ENCODE results near the gene SLFN14. TPM values are rescaled to one million over a fixed set of nuclear protein-coding genes. Genes with fewer than 3 reads are reported as not detected.

SLFN14 gene
- total and polyA plus RNA-seq, 7 donors = 0.01 to 0.12 TPM; not detected in 5

- Histone ChIP-seq H3K4me3 (no peak overlapping the region), H3K36me3 (ENCODE audit: insufficient read depth in 1 of 2, low read depth in 1 of 2) (peaks cover 4 to 96% of the 10 kb centered on the region in 2 donors), H3K4me1 (peaks cover 2% of the 10 kb centered on the region), H3K27ac (no peak overlapping the region), H3K9me3 (no peaks in the 10 kb centered on the region), H3K27me3 (ENCODE audit: insufficient read depth in 3 of 3, low read length in 2 of 3) (no peaks in the 10 kb centered on the region)
- no peak for DNase-seq
- 72 to 75% (median 72%) methylated on average over 7 of the region's 7 CpGs for WGBS, 3 donors
- TF ChIP-seq, protein P1, sequence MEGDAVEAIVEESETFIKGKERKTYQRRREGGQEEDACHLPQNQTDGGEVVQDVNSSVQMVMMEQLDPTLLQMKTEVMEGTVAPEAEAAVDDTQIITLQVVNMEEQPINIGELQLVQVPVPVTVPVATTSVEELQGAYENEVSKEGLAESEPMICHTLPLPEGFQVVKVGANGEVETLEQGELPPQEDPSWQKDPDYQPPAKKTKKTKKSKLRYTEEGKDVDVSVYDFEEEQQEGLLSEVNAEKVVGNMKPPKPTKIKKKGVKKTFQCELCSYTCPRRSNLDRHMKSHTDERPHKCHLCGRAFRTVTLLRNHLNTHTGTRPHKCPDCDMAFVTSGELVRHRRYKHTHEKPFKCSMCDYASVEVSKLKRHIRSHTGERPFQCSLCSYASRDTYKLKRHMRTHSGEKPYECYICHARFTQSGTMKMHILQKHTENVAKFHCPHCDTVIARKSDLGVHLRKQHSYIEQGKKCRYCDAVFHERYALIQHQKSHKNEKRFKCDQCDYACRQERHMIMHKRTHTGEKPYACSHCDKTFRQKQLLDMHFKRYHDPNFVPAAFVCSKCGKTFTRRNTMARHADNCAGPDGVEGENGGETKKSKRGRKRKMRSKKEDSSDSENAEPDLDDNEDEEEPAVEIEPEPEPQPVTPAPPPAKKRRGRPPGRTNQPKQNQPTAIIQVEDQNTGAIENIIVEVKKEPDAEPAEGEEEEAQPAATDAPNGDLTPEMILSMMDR (IDR thresholded peaks at IDR 0.05) = no peak
- ATAC-seq = peak in 3 of 4 donors; percentile 42 to 63 (median 53)
- intact Hi-C loops (cut with DNase I) = no loop called here
Measured at GRCh38 chr17:35603674-35604073, 43.1 kb upstream of the SLFN14 start.

- Histone ChIP-seq H3K27me3 (ENCODE audit: insufficient read depth in 3 of 3, low read length in 2 of 3) (no peaks in the 10 kb centered on the region), H3K27ac (no peak overlapping the region), H3K36me3 (ENCODE audit: insufficient read depth in 1 of 2, low read depth in 1 of 2) (peaks cover 10 to 89% of the 10 kb centered on the region in 2 donors), H3K9me3 (no peaks in the 10 kb centered on the region), H3K4me3 (no peak overlapping the region), H3K4me1 (peaks cover 10% of the 10 kb centered on the region)
- intact Hi-C loops (cut with DNase I) = no loop called here
- DNase-seq (no peak), ATAC-seq (no peak)
- TF ChIP-seq, protein P1 (IDR thresholded peaks at IDR 0.05) = no peak
- WGBS, 3 donors = 62 to 76% (median 73%) methylated on average over 5 of the region's 5 CpGs
Measured at GRCh38 chr17:35597604-35598003, 37.0 kb upstream of the SLFN14 start.

- ATAC-seq = no peak
- intact Hi-C loops (cut with DNase I) = no loop called here
- TF ChIP-seq, protein P1 (IDR thresholded peaks at IDR 0.05) = no peak
- 85 to 90% (median 85%) methylated on average over 51 to 54 of the region's 54 CpGs for WGBS, 3 donors
- Histone ChIP-seq H3K4me1 (peaks cover 10% of the 10 kb centered on the region), H3K27me3 (ENCODE audit: insufficient read depth in 3 of 3, low read length in 2 of 3) (no peaks in the 10 kb centered on the region), H3K9me3 (no peaks in the 10 kb centered on the region), H3K27ac (no peak overlapping the region), H3K36me3 (ENCODE audit: insufficient read depth in 1 of 2, low read depth in 1 of 2) (peaks cover 10 to 80% of the 10 kb centered on the region in 2 donors), H3K4me3 (no peak overlapping the region)
- no peak for DNase-seq
Measured at GRCh38 chr17:35596530-35597233, 36.1 kb upstream of the SLFN14 start.

DNA sequence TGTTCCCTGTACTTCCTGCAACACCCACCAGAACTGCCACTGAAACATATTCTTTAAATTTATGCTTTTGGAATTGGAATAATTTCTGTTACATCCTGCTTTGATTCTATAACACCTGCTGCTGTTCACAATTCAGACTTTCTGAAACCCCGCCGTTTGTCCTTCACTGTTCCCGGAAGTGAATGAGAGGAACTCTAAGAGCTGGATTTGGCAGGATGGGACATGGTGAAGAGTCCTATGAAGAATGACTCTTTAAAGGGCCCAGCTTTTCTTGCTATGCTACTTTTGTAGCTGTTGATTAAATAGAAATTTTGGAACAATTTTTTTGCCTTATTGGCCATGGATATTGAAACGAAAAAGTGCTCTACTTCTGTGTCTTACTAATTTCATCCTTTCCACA is 35.5 kb upstream of the SLFN14 start:
- WGBS, 3 donors = 52 to 65% (median 54%) methylated on average over 4 of the region's 4 CpGs
- DNase-seq (no peak), ATAC-seq (no peak)
- H3K36me3 ChIP-seq (ENCODE audit: insufficient read depth in 1 of 2, low read depth in 1 of 2) = peaks cover 10 to 74% of the 10 kb centered on the region in 2 donors
- H3K27ac ChIP-seq = no peak overlapping the region
- TF ChIP-seq, protein P1 (IDR thresholded peaks at IDR 0.05) = no peak
- H3K9me3 ChIP-seq = no peaks in the 10 kb centered on the region
- no peak overlapping the region for H3K4me3 ChIP-seq
- peaks cover 10% of the 10 kb centered on the region for H3K4me1 ChIP-seq
- intact Hi-C loops (cut with DNase I) = no loop called here
- no peaks in the 10 kb centered on the region for H3K27me3 ChIP-seq (ENCODE audit: insufficient read depth in 3 of 3, low read length in 2 of 3)
